CD4-positive, alpha-beta T cell treated with Interleukin-1 beta for 1 hour (primary cell): ENCODE results near the gene KIAA1217.
"Not testable (repeated sequence)": the region's sequence is repeated elsewhere in the genome, so short reads cannot be mapped to it uniquely, and the experiment has no call there.

Experiments used
- DNase-seq, 2 donors: peaks; one replicate each; pipeline ENCODE4 v3.0.0-alpha.2; 2020 to 2022

The KIAA1217 gene

DNA sequence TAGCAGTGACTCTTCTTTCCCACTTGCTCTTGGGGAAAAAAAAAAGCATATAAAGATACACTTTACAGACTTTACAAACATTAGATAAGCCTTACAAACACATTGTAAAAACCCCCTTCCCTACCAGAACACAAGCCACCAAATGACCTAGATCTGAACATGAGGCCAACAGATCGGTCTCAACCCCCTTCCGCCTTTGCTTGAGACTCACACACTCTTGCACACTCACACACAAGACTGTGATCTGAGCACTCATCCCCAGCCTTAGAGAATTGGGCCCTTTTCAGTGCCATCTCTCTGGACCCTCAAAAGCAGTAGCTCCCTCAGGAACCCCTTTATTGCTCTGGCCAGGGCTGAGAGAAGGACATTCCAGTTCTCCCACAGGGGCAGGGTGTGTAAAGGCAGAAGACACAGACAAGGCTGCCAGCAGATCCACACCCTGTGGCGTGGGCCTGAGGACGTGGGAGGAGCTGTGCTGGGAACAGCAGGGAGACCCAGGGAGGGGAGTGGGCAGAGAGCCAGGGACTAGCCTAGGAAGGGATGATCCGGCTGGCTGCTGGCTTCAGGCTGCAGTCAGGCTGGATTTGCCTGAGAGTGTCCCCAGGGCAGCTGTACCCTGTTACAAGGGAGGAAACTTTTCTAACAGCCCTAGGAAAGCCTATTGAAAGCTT is 206.7 kb downstream of the KIAA1217 start:
- no peak for DNase-seq

DNA sequence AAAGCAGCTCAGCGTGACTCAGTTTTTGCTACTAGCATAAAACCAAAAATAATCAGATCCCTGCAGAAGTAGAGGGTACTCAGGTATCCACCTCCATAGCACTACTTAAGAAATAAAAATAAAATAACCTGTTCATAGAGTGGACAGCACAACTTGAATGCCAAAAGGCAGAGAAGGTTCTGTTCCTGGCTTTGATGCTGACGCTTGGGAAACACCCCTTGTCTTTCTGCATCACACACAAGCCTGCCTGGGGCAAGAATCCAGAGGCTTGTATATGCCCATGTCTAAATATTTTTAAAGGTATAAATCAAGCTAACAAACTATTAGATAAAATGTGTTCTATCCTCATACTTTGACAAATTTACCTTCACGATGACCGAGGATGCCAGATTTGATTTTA is 207.3 kb downstream of the KIAA1217 start:
- no peak for DNase-seq

DNA sequence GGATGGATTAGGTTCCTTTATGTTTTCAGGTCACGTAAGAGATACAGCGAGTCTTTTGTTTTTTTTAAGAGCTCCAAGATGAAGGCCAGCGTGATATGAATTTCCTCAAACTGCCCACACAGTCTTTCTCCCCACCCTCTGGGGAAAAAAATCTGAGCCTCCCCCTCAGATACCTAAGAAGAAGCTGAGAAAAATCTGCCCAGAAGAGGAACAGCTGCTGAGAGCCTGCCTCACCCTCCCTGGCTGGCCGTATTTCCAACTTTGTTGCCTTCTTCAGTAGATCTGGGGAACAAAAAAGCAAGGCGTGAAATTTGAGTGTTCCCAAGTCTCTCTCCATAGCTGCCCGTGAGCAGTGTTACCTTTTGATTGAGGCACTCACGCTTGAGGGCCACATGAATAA is 208.1 kb downstream of the KIAA1217 start:
- no peak for DNase-seq

DNA sequence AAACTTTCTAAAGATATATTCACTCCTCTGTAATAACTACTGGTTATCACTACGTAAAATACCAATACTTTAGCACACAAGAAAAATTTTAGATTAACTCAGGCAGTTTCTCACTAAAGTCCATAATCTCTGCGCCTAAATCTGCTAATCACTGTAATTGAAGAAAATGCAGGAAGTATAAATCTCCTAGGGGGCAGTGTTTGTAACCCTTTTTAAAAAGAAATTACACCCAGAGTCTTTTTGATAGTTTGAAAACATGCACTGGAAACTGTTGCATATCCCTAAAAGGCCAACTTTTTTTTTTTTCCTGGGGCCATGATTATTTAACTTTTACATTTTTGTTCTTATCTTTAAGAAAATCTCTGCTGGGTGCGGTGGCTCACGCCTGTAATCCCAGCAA is 209.6 kb downstream of the KIAA1217 start:
- DNase-seq = no peak

DNA sequence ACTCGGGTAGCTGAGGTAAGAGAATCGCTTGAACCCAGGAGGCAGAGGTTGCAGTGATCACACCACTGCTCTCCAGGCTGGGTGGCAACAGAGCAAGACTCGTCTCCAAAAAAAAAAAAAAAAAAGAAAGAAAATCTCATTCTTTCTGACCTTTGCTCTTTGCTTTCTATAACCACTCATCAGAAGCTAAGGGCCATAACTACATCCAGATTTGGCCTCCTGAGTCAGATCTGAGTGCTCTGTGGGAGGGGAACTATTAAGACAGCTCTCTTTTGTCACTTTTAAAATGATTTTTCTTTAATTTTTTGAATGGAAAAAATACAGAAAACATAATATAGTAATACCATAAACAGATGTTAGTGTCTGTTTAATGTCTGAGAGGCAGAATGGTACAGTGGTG is 210.1 kb downstream of the KIAA1217 start:
- no peak for DNase-seq

DNA sequence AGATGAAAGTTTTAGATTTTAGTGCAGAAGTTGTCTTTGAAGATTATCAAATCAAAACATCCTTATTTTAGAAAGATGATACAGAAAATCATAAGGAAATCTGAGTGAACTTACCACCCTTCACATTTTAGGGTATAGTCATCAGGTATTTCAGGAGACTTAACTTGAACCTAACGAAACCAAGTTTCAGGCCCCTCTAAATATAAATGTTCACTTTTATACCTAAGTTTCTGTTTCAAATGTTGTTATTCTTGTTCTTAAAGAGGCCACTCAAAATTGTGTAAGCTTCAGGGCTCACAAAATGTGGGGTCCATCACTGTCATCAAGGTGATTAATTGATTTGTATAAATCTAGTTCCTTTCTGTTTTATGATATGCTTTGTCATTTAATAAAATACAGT is 216.2 kb downstream of the KIAA1217 start:
- no peak for DNase-seq

DNA sequence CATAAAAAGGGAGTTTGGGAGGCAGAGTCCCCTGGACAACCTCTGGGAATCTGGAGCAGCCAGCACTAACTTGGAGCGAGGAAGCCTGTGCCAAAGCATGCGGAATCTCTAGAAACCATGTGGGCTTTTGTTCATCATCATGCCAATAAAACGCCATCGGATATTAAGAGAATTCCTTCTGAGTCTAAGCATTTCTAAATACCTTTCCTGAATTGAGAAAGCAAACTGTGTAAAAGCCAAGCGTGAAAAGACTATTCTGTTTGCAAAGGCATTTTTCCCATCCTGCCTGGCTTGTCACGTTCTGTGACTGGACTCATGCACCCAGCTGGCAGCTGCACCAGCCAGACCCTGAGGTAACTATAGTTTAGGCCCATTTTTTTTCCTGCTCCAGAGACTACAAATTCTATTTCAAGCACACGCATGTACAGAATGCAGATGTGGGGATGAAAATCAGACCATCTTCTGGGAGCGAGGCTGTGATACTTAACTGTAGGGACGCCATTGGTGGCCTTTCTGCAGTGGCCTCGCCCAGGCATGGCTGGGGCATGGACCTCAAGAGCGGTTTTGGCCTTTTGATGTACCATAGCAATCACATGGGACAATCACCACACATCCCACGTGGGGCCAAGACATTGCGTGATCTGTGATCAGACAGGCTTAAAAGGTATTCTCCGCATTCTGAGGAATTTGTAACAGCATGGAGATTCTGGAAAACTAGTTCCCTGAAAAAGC is 218.9 kb downstream of the KIAA1217 start:
- DNase-seq = no peak

DNA sequence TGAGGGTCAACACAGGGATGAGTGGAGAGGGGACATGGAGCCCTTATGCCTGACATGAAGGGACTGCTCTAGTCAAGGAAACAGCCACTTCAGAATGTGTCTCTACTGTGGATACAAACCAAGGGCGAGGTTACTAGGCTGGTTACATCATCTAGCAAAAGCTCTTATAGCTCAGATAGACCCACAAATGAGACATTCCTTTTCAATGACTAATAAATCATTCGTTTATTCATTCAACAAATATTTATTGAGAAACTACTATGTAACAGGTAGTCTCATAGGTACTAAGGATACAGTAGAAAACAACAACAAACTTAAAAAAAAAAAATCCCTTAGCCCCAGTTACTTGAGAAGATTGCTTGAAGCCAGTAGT is 219.5 kb downstream of the KIAA1217 start:
- no peak for DNase-seq

DNA sequence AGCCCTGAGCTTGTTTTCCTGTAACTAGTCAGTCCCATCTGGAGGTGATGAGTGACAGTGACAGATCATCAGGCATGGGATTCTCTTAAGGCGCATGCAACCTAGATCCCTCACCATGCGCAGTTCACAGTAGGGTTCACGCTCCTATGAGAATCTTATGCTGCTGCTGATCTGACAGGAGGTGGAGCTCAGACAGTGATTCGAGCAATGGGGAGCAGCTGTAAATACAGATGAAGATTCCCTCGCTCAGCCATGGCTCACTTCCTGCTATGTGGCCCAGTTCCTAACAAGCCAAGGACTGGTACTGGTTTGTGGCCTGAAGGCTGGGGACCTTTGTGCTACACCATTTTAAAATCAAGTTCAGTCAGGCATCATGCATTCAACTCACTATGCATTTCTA is 221.7 kb downstream of the KIAA1217 start:
- DNase-seq = no peak

DNA sequence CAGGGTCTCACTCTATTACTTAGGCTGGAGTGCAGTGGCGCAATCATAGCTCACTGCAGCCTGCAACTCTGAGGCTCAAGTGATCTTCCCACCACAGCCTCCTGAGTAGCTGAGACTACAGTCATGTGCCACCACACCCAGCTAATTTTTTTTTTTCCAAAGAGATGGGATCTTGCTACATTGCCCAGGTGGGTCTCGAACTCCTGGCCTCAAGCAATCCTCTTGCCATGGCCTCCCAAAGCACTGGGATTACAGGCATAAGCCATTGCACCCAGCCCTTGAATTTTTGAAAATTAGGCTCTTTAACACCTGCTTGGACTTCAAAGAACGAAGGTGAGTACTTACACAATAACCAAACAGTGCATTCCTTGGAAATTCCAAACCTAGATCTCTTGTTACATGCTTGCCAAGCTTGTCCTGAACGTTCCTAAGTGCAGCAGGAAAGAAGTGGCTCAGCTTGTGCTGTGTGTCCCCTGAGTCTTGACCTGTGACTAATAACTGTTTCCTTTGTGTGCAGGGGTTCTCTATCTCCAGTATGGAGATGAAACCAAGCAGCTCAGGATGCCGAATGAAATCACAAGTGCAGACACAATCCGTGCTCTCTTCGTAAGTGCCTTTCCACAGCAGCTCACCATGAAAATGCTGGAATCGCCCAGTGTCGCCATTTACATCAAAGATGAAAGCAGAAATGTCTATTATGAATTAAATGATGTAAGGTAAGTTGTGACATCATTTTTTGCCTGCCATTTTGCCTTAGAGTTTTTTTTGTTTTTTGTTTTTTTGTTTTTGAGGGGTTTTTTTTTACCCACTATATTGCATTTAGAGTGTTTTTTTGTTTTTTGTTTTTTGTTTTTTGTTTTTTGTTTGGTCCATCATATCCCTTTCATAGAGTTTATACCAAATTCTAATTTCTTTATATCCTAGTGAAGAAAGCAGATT is 223.8 kb downstream of the KIAA1217 start:
- no peak for DNase-seq

DNA sequence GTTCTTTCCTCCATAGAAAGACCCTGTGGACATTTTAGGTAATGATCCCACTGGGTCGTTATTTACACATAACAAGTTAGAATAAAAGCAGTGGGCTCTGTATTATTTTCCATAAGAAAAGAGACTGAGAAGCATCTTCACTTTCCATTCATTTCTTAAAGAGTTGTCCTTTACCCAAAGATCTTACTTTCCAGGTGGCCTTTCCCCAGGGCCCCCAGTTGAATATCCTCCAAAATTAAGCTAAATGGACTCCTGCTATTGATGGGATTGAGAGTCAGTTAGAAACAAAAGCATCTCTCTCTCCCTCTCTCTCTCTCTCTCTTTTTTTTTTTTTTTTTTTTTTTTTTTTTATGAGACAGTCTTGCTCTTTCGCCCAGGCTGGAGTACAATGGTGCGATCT is 224.8 kb downstream of the KIAA1217 start:
- no peak for DNase-seq

DNA sequence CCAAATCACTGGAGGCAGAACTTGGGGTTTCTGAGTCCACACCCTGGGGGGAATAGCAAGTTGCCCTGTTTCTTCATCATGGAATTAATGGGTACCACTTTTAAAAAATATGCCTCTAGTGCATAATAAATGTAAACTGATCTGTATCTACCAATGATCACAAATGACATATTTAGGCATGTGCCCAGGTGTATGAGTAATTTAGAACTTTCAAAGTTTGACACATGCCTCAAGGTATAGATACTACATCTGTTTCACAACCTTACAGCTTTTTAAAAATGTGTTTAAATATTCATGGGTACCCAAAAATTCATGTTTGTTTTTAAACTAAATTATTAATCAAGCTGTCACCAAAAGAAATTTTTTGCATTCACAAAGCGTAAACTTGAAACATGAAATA is 226.0 kb downstream of the KIAA1217 start:
- DNase-seq = no peak

DNA sequence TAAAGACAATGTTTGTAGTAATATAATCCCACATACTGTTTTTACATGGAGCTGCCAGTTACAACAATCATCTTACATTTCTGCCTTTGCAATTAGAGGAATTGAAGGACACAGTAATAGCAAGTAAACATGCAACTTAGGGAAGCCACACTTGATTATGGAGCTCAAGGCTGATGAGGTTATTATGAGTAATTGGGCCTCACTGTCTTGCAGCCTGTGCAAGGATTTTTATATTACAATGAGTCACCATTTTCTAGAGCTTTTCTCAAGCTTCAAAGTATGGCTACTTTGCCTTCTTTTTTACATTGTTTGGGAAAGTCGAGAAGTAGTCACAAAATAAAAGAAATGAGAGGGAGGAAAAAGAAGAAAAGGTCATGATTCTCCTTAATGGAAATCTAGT is 226.4 kb downstream of the KIAA1217 start:
- no peak for DNase-seq

DNA sequence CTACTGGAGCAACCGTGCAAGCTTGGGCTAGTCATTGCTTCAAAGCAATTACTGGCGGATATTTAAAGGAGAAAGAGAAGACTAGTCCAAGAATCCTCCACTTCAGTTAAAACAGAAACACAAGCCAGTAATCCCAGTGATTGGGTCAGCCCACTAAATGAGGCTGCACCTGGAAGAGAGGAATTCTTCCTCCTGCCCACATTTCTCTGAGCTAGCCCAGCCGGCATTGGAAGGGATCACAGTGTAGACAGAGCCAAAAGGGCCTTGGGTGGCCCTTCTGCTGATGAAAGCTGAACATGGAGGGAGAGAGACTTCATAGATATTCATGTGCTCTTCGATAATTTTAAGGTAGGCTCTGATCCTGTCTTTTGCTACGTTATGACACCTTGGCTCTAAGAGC is 228.4 kb downstream of the KIAA1217 start:
- DNase-seq = no peak

DNA sequence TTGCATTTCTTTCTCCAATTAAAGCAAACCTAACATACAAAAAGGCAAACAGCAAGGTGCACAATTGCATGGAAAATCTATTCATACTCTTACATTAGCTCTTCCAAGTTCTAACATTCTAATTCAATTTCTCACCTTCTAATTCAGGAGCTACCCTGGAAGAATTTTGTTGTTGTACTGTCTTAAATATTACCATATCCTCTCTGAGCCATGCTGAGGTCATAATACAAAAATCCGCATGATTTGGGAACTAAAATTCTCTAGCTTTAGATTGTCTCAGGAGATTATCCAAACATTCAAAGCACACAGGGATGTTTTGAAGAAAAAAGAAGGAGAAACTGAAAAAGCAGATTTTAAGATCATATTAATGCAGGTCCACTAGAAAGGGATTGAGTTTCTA is 229.9 kb downstream of the KIAA1217 start:
- DNase-seq = no peak

DNA sequence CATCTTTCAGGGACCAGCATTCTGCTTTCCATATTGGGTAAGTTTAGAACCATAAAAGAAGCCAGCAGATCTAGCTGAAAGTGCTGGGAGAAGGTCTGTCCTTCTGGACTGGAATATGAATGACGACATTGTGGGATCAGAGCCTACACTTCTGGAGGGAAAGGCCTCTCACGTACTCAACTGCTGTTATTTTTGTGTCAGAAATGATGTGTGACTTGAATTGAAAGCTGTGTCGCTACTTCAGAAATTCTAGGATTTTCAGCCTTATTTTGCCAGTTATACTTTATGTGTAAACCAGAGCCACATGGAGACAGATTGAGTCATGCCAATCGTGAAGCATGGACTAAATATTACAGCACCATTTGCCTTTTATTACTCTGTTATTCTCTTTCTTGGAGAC is 231.0 kb downstream of the KIAA1217 start:
- DNase-seq = no peak

DNA sequence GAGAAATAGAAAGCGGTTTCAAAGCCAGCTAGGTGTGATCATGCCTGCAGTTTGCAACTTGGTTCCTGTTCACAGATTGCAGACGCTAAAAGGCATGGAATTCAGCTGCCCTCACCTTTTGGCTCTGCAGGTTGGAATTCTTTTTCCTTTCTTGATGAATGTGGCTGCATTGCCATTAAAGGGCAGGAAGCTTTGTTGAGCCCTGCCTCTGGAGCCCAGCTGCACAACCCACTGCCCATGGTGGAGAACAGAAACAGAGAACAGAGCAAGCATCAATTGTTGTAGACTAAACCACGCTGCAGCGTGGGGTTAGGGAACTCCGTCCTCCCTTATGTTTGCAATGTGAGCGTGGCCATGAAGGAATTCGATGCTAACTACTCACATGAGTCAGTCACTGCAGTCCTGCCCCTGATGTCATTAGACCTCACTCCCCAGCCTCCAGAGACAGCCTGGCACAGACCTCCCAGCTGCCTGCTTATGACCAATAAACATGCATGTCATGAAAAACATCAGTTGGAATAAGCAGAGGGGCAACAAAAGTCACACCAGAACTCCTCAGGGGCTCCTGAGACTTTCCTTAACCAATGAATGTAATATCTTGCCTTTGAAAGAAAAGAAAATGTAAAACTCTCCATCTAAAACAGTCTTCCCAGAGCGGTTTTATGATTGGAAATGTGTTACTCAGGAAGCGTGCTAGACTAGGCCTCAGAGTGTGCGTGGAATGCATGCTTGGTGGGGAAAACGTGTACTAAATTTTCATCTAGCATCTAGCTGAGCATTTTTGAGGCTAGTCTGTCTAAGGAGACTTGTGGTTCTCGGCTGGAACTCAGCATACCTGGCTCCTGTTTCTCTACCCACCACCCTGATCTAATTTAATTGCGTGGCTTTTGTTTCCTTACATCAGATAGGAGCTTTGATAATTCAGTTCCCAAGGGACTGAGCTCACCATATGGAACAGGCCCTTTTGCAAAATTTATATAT is 232.2 kb downstream of the KIAA1217 start:
- DNase-seq = no peak

DNA sequence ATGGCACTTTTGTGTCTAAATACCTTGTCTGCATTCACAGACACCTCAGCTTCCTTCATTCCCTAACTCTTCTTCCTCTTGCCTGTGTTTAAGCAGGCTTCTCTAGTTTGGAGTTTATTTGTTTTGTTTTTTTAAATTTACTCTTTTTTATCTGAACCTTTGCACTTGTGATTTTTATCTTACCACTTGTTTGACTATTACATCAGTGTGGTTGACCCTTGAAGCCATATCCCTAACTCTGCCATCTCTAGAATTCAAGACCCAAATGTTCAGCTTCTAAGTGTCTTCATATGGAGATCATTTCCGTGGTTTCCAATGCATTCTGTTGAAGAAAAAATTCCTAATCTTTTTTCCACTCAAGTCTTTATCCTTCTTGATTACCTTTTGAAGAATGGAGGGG is 233.3 kb downstream of the KIAA1217 start:
- DNase-seq = no peak

DNA sequence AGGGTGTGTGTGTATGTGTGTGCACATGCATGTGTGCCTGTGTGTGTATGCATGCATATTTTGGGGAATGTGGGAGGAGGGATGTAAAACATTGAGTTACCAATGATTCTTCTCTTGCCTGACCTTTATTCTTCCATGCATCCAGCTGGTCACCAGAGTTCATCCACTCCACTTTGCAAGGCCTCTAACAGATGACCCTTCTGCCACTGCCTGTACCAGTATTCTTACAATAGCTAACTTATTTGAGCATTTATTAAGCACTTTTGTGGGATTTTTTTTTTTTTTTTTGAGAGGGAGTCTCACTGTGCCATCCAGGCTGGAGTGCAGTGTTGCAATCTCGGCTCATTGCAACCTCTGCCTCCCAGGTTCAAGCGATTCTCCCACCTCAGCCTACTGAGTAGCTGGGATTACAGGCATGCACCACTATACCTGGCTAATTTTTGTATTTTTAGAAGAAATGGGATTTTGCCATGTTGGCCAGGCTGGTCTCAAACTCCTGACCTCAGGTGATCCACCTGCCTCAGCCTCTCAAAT is 233.8 kb downstream of the KIAA1217 start:
- not testable (repeated sequence) for DNase-seq

DNA sequence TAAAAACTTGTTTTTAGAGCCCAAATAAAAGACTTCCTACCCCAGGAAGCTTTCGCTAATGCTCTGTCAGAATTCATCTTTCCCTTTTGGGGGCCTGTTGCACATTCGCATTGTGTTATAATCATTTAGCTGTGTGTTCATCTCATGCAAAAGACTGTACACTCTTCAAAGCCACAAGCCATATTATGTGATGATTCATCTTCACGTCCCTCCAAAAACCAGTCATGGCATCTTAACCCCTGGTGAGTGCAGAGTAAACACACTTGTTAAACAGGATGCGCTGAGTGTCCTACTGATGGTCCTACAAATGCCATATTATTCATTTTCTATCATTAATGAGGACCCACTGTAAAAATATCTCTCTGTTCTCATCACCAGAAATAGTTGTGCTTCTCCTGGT is 235.4 kb downstream of the KIAA1217 start:
- no peak for DNase-seq

DNA sequence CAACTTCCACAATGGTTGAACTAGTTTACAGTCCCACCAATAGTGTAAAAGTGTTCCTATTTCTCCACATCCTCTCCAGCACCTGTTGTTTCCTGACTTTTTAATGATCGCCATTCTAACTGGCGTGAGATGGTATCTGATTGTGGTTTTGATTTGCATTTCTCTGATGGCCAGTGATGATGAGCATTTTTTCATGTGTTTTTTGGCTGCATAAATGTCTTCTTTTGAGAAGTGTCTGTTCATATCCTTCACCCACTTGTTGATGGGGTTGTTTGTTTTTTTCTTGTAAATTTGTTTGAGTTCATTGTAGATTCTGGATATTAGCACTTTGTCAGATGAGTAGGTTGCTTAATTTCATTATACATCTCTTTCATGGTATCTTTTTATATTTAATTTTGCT is 237.0 kb downstream of the KIAA1217 start:
- DNase-seq = not testable (repeated sequence)

DNA sequence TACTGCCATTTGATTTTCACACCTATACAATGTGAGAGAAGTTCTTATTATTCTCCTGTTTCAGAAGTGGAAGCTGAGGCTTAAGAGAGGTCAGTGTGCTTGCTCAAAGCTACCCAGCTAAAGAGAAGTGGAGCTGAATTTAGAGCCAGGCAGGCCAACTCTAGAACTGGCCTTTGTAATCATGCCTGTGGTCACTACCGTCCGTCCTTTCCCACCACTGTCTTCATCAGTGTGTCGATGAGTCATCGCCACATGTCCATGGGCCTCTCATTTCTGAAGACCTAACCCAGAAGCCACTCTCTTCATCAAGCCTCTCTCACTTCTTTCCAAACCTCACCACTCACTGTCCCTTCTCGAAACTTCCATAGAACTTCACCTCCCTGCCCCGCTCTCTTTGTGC is 237.8 kb downstream of the KIAA1217 start:
- DNase-seq = no peak
